Panc1 (cell line): Measurements from ENCODE around the gene TRMT13. TPM values are rescaled to one million over a fixed set of nuclear protein-coding genes. Genes with fewer than 3 reads are reported as not detected.

ENCODE experiments used
- ATAC-seq: fragments of 200-7000 bp; cut with Tn5 transposase; 2 replicates; pipeline ENCODE4 v1.9.1; 2020; ENCODE audit warnings: mild to moderate bottlenecking, moderate library complexity
- BruUV-seq: library from RNA; stranded (reverse); fragments of 400-500 nt; replicated peaks from 2 replicates; lab custom pipeline; 2021; lab: Mats Ljungman, UMichigan
- CTCF ChIA-PET: fragments of 300-600 bp; sonication (Branson Sonifier 250); formaldehyde crosslinking; loops from one replicate; lab custom pipeline; 2022; ENCODE audit warnings: antibody characterized with exemption; lab: Charles Lee
- POLR2A ChIA-PET: fragments of 300-600 bp; sonication (Branson Sonifier 250); formaldehyde crosslinking; loops from one replicate; lab custom pipeline; 2022; ENCODE audit warnings: antibody characterized with exemption; lab: Charles Lee
- DNase-seq: peaks from one replicate; pipeline ENCODE4 v3.0.0-alpha.2; 2010; ENCODE audit warnings: low read depth, low spot score
- H3K27ac ChIP-seq: 2 replicates; pipeline ENCODE4 v1.5.1; 2011; ENCODE audit warnings: mild to moderate bottlenecking, low read length, inconsistent platforms
- H3K27me3 ChIP-seq: fragments of 200-500 bp; sonication (Bioruptor generic); 2 replicates; pipeline ENCODE4 v1.6.0; 2014; ENCODE audit warnings: low read length, inconsistent platforms; ENCODE audit not compliant: control insufficient read depth, insufficient read depth
- H3K36me3 ChIP-seq: fragments of 200-500 bp; sonication (Bioruptor generic); 2 replicates; pipeline ENCODE4 v1.5.1; 2014; ENCODE audit warnings: inconsistent platforms, mild to moderate bottlenecking, low read length, moderate library complexity; ENCODE audit not compliant: control insufficient read depth, insufficient read depth
- H3K4me1 ChIP-seq: 2 replicates; pipeline ENCODE4 v1.5.1; 2011; ENCODE audit warnings: inconsistent platforms, mild to moderate bottlenecking, low read length, moderate library complexity; ENCODE audit not compliant: control insufficient read depth, insufficient read depth
- H3K4me3 ChIP-seq, 2 experiments: 2 replicates each; pipeline ENCODE4 v1.5.1; 2011 to 2012; ENCODE audit warnings: low read depth in 2 of 2, low read length in 2 of 2, mild to moderate bottlenecking in 2 of 2, inconsistent platforms in 1 of 2, moderate library complexity in 1 of 2
- H3K9me3 ChIP-seq: fragments of 200-500 bp; sonication (Bioruptor generic); 2 replicates; pipeline ENCODE4 v1.5.1; 2014; ENCODE audit warnings: low read depth, mild to moderate bottlenecking, inconsistent platforms, low read length, moderate library complexity; ENCODE audit not compliant: control insufficient read depth, insufficient read depth
- POLR2AphosphoS5 ChIP-seq: IDR thresholded peaks from 2 replicates; pipeline ENCODE4 v1.6.1; 2012; ENCODE audit warnings: mild to moderate bottlenecking, low read depth, low read length, moderate library complexity
- SIN3A ChIP-seq: IDR thresholded peaks from 2 replicates; pipeline ENCODE4 v1.6.1; 2012; ENCODE audit warnings: low read depth, mild to moderate bottlenecking, low read length, moderate library complexity, borderline replicate concordance; ENCODE audit not compliant: insufficient read depth
- TCF7L2 ChIP-seq: IDR thresholded peaks from 2 replicates; pipeline ENCODE4 v1.6.1; 2011; ENCODE audit warnings: mild to moderate bottlenecking, low read depth, low read length, inconsistent platforms
- in situ Hi-C: cut with HindIII; loops from 2 replicates; pipeline ENCODE4 v1.10.0; 2016; ENCODE audit warnings: low sequenced_read_pairs, low pct_unique_long_range_greater_than_20kb
- intact Hi-C: fragments of 100-400 bp; cut with micrococcal nuclease; formaldehyde crosslinking; loops from one replicate; pipeline ENCODE4 v1.10.0; 2022; ENCODE audit not compliant: unreplicated experiment
- total RNA-seq: library from RNA; stranded (reverse); gene quantifications from one replicate; pipeline ENCODE4 v1.2.1, GENCODE V29; 2021; ENCODE audit not compliant: unreplicated experiment
- TF ChIP-seq, protein P1 (sequence below), 2 experiments: IDR thresholded peaks; 2 replicates each; pipeline ENCODE4 v1.6.1; 2011 to 2012; ENCODE audit warnings: low read depth in 2 of 2, control low read depth in 1 of 2, low read length in 1 of 2, mild to moderate bottlenecking in 1 of 2, moderate library complexity in 1 of 2; ENCODE audit not compliant: insufficient read depth in 1 of 2
- TF ChIP-seq, protein P2 (sequence below): fragments of 450-650 bp; IDR thresholded peaks from 2 replicates; pipeline ENCODE4 v1.5.1; 2017; ENCODE audit warnings: mild to moderate bottlenecking

Gene TRMT13
- total RNA-seq, 1 experiment from 2014 or later = 6.2 TPM

DNA sequence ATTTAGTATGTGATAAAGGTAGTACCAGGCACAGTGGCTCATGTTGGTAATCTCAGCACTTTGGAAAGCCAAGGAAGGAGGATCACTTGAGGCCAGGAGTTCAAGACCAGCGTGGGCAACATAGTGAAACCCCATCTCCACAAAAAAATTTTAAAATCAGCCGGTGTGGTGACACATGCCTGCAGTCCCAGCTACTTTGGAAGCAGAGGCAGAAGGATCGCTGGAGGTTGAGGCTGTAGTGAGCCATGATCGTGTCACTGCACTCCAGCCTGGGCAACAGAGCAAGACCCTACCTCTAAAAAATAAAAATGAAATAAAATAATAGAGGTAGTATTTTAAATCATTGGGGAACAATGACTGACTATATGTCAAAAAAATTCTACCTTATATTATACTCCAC is 17.4 kb upstream of the TRMT13 start:
- TF ChIP-seq SIN3A = no peak
- TF ChIP-seq, protein P1, sequence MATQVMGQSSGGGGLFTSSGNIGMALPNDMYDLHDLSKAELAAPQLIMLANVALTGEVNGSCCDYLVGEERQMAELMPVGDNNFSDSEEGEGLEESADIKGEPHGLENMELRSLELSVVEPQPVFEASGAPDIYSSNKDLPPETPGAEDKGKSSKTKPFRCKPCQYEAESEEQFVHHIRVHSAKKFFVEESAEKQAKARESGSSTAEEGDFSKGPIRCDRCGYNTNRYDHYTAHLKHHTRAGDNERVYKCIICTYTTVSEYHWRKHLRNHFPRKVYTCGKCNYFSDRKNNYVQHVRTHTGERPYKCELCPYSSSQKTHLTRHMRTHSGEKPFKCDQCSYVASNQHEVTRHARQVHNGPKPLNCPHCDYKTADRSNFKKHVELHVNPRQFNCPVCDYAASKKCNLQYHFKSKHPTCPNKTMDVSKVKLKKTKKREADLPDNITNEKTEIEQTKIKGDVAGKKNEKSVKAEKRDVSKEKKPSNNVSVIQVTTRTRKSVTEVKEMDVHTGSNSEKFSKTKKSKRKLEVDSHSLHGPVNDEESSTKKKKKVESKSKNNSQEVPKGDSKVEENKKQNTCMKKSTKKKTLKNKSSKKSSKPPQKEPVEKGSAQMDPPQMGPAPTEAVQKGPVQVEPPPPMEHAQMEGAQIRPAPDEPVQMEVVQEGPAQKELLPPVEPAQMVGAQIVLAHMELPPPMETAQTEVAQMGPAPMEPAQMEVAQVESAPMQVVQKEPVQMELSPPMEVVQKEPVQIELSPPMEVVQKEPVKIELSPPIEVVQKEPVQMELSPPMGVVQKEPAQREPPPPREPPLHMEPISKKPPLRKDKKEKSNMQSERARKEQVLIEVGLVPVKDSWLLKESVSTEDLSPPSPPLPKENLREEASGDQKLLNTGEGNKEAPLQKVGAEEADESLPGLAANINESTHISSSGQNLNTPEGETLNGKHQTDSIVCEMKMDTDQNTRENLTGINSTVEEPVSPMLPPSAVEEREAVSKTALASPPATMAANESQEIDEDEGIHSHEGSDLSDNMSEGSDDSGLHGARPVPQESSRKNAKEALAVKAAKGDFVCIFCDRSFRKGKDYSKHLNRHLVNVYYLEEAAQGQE (IDR thresholded peaks at IDR 0.05; ENCODE audit: insufficient read depth in 1 of 2, low read depth in 2 of 2, low read length in 1 of 2) = no peak
- Histone ChIP-seq H3K4me1 (no peaks in the 10 kb centered on the region), H3K4me3 (no peak overlapping the region), H3K36me3 (no peaks in the 10 kb centered on the region; the same call in 1 of the 2 replicates), H3K27me3 (no peaks in the 10 kb centered on the region), H3K27ac (no peak overlapping the region), H3K9me3 (no peaks in the 10 kb centered on the region)
- CTCF ChIA-PET = no interaction called here
- DNase-seq (no peak), ATAC-seq (no peak)
- intact Hi-C loops = no loop called here
- in situ Hi-C loops = no loop called here
- POLR2A ChIA-PET = no interaction called here
- BruUV-seq = no TSS peak

DNA sequence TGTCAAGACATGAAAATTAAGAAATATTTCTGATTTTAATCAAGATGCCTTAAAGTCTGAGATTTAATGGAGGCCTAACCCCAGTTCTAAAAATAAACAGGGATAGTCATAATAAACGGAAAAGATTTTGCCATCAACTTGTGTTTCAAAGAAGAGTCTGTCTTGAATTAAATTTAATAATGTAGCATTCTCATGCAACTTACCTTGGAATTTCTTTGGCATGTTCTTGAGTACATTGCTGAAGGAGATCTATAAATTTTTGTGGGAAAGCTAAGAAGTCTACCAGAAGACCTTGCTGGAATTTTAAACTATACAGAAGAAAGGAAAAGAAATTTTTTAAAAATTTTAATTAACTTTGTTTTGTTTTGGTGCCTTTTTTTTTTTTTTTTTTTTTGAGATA is 10.8 kb upstream of the TRMT13 start:
- ChIA-PET CTCF (no interaction called here), POLR2A (no interaction called here)
- DNase-seq (no peak), ATAC-seq (no peak)
- no peaks in the 10 kb centered on the region; the same call in 1 of the 2 replicates for H3K36me3 ChIP-seq
- no peaks in the 10 kb centered on the region for H3K4me1 ChIP-seq
- H3K27ac ChIP-seq = no peak overlapping the region
- no peak for TF ChIP-seq SIN3A
- TF ChIP-seq, protein P1 (IDR thresholded peaks at IDR 0.05; ENCODE audit: insufficient read depth in 1 of 2, low read depth in 2 of 2, low read length in 1 of 2) = no peak
- TF ChIP-seq POLR2AphosphoS5 = no peak
- no peak for TF ChIP-seq TCF7L2
- TF ChIP-seq, protein P2, sequence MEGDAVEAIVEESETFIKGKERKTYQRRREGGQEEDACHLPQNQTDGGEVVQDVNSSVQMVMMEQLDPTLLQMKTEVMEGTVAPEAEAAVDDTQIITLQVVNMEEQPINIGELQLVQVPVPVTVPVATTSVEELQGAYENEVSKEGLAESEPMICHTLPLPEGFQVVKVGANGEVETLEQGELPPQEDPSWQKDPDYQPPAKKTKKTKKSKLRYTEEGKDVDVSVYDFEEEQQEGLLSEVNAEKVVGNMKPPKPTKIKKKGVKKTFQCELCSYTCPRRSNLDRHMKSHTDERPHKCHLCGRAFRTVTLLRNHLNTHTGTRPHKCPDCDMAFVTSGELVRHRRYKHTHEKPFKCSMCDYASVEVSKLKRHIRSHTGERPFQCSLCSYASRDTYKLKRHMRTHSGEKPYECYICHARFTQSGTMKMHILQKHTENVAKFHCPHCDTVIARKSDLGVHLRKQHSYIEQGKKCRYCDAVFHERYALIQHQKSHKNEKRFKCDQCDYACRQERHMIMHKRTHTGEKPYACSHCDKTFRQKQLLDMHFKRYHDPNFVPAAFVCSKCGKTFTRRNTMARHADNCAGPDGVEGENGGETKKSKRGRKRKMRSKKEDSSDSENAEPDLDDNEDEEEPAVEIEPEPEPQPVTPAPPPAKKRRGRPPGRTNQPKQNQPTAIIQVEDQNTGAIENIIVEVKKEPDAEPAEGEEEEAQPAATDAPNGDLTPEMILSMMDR = no peak
- no TSS peak for BruUV-seq
- no peaks in the 10 kb centered on the region for H3K27me3 ChIP-seq
- in situ Hi-C loops (no loop called here), intact Hi-C loops (no loop called here)
- no peak overlapping the region for H3K4me3 ChIP-seq
- no peaks in the 10 kb centered on the region for H3K9me3 ChIP-seq
